ENCODE measurements around the gene RDX. TPM values are rescaled to one million over a fixed set of nuclear protein-coding genes. Genes with fewer than 3 reads are reported as not detected.

RDX gene
- total and polyA plus RNA-seq, 2 of the 8 experiments (the other 6 are each of a cell fraction or from before 2014, with no cell fraction given) = 27.4 to 100 TPM

DNA sequence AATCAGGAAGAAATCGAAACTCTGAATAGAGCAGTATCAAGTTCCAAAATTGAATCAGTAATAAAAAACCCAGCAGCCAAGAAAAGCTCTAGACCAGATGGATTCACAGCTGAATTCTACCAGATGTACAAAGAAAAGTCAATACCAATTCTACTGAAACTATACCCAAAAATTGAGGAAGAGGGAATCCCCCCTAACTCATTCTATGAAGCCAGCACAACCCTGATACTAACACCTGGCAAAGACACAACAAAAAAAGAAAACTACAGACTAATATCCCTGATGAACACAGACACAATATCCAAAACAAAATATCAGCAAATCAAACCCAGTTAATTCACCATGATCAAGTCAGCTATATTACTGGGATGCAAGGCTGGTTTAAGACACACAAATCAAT, 105.5 kb downstream of the RDX start:
- Histone ChIP-seq H3K23me2 (ENCODE audit: low read depth, low read length) (no peaks in the 10 kb centered on the region), H2BK120ac (replicated peaks; ENCODE audit: low read depth, low read length) (no peak overlapping the region), H4K8ac (ENCODE audit: extremely low read depth, insufficient read depth, low read length) (no peak overlapping the region), H3K4me2 (ENCODE audit: insufficient read depth in 1 of 2, low read depth in 2 of 2, low read length in 2 of 2) (no peak overlapping the region), H3K18ac (ENCODE audit: extremely low read depth, low read length) (no peak overlapping the region), H3K79me2 (ENCODE audit: control insufficient read depth in 1 of 2, insufficient read depth in 2 of 2, low read length in 2 of 2) (no peaks in the 10 kb centered on the region), H3K27ac (ENCODE audit: low read depth, low read length) (no peak overlapping the region), H3K4me1 (replicated peaks in 1 of 4; ENCODE audit: control insufficient read depth in 3 of 4, insufficient read depth in 4 of 4, low read length in 3 of 4) (peaks cover 0 to 4% (median 2%) of the 10 kb centered on the region in 4 experiments; a peak in 4 of 7 replicates), H2BK12ac (ENCODE audit: low read depth, low read length) (no peak overlapping the region), H3K14ac (ENCODE audit: insufficient read length) (no peak overlapping the region), H3K9ac (replicated peaks in 1 of 4; ENCODE audit: extremely low read depth in 1 of 4, low read depth in 3 of 4, low read length in 3 of 4) (no peak overlapping the region), H3K36me3 (ENCODE audit: control insufficient read depth in 2 of 4, insufficient read depth in 4 of 4, low read length in 3 of 4) (no peaks in the 10 kb centered on the region), H4K91ac (replicated peaks; ENCODE audit: insufficient read length, low read length) (no peak overlapping the region), H2AK5ac (ENCODE audit: low read depth, low read length) (no peak overlapping the region), H2BK15ac (ENCODE audit: low read length) (no peak overlapping the region), H2AFZ (ENCODE audit: low read length) (no peak overlapping the region), H3K23ac (ENCODE audit: insufficient read length) (no peak overlapping the region), H4K5ac (ENCODE audit: insufficient read length, low read depth, low read length) (no peak overlapping the region), H3K27me3 (replicated peaks in 1 of 4; ENCODE audit: control insufficient read depth in 3 of 4, extremely low read depth in 1 of 4, insufficient read depth in 3 of 4, low read length in 3 of 4) (no peaks in the 10 kb centered on the region), H2BK5ac (ENCODE audit: low read depth, low read length) (no peak overlapping the region), H3K56ac (replicated peaks; ENCODE audit: insufficient read length, low read depth, low read length) (no peak overlapping the region), H3K4me3 (ENCODE audit: extremely low read depth in 1 of 4, insufficient read depth in 2 of 4, low read depth in 3 of 4, low read length in 4 of 4) (no peak overlapping the region), H3K9me3 (ENCODE audit: insufficient read depth in 2 of 2, low read depth in 1 of 2, low read length in 1 of 2) (no peaks in the 10 kb centered on the region), H4K20me1 (replicated peaks in 1 of 2; ENCODE audit: control insufficient read depth in 1 of 2, insufficient read depth in 2 of 2, low read length in 2 of 2) (no peaks in the 10 kb centered on the region), H2BK20ac (ENCODE audit: low read length) (no peak overlapping the region), H3K4ac (replicated peaks; ENCODE audit: insufficient read length, low read depth, low read length) (no peak overlapping the region), H3K79me1 (ENCODE audit: low read depth, low read length) (no peaks in the 10 kb centered on the region)
- FAIRE-seq (no peak), DNase-seq (ENCODE audit: low read depth in 1 of 2, low spot score in 2 of 2) (no peak)
- POLR2A ChIA-PET (ENCODE audit: partially characterized antibody) = no interaction called here
- CTCF ChIA-PET (ENCODE audit: partially characterized antibody) = interaction anchor here (0.7 to 1.9 kb wide), 4 partner anchors 8 to 17 kb away, joined by 3 to 8 read pairs (median 4); no protein-coding TSS in a partner anchor
- WGBS, 2 experiments (ENCODE audit: extremely low coverage in 1 of 2, insufficient coverage in 1 of 2, insufficient read length in 1 of 2, insufficient replicate concordance in 2 of 2, low coverage in 1 of 2, low lambda C conversion rate in 2 of 2, missing lambda C conversion rate in 1 of 2) = 95% methylated on average over 1 of the region's 1 CpG; no CpG with 5 or more reads in 1 of the 2 experiments
- TF ChIP-seq GTF2F1 (IDR thresholded peaks at IDR 0.05; ENCODE audit: borderline replicate concordance, low read depth, low read length) (no peak), HDAC6 (IDR thresholded peaks at IDR 0.05; ENCODE audit: low read depth, low read length) (no peak), POLR2AphosphoS5 (IDR thresholded peaks at IDR 0.05; ENCODE audit: low read depth, low read length) (no peak), ASH2L (IDR thresholded peaks at IDR 0.05; ENCODE audit: low read length) (no peak), KDM5A (IDR thresholded peaks at IDR 0.05; ENCODE audit: low read length) (no peak), POU5F1 (IDR thresholded peaks at IDR 0.05; ENCODE audit: low read depth, low read length) (no peak), RXRA (IDR thresholded peaks at IDR 0.05; ENCODE audit: insufficient read depth, low read depth, low read length) (no peak), EP300 (IDR thresholded peaks at IDR 0.05; ENCODE audit: borderline replicate concordance in 1 of 2, low read depth in 2 of 2, low read length in 2 of 2) (no peak)

All from H1 (cell line).